Progenitor cell of endocrine pancreas (in vitro differentiated cells): ENCODE results near the gene ITGAX. TPM values are rescaled to one million over a fixed set of nuclear protein-coding genes. Genes with fewer than 3 reads are reported as not detected.

Experiments
- DNase-seq: peaks from one replicate; pipeline ENCODE4 v3.0.0; 2021; ENCODE audit warnings: low spot score; ENCODE audit not compliant: unreplicated experiment
- H3K27ac Mint-ChIP-seq: 2 replicates; pipeline ENCODE4 v1.8.0; 2021; ENCODE audit warnings: mild to moderate bottlenecking, moderate library complexity, mixed read lengths
- H3K27me3 Mint-ChIP-seq: 2 replicates; pipeline ENCODE4 v1.8.0; 2021; ENCODE audit warnings: mixed read lengths
- H3K36me3 Mint-ChIP-seq: 2 replicates; pipeline ENCODE4 v1.8.0; 2022; ENCODE audit warnings: mixed read lengths; ENCODE audit not compliant: insufficient read depth
- H3K4me1 Mint-ChIP-seq: 2 replicates; pipeline ENCODE4 v1.8.0; 2021; ENCODE audit warnings: low read depth, mixed read lengths
- H3K4me3 Mint-ChIP-seq: 2 replicates; pipeline ENCODE4 v1.8.0; 2021; ENCODE audit warnings: low read depth, mild to moderate bottlenecking, moderate library complexity, mixed read lengths
- H3K9me3 Mint-ChIP-seq: 2 replicates; pipeline ENCODE4 v1.8.0; 2021; ENCODE audit warnings: low read depth, mixed read lengths
- total RNA-seq: library from RNA; stranded (reverse); gene quantifications from 2 replicates; pipeline ENCODE4 v1.2.1, GENCODE V29; 2021
- TF ChIP-seq, protein P1 (sequence below): fragments of 200-600 bp; sonication (generic); IDR thresholded peaks from one replicate; pipeline ENCODE4 v1.5.0; 2021; ENCODE audit warnings: antibody characterized with exemption, mild to moderate bottlenecking; ENCODE audit not compliant: unreplicated experiment

ITGAX gene
- total RNA-seq, 1 donor from 2014 or later: not detected

DNA sequence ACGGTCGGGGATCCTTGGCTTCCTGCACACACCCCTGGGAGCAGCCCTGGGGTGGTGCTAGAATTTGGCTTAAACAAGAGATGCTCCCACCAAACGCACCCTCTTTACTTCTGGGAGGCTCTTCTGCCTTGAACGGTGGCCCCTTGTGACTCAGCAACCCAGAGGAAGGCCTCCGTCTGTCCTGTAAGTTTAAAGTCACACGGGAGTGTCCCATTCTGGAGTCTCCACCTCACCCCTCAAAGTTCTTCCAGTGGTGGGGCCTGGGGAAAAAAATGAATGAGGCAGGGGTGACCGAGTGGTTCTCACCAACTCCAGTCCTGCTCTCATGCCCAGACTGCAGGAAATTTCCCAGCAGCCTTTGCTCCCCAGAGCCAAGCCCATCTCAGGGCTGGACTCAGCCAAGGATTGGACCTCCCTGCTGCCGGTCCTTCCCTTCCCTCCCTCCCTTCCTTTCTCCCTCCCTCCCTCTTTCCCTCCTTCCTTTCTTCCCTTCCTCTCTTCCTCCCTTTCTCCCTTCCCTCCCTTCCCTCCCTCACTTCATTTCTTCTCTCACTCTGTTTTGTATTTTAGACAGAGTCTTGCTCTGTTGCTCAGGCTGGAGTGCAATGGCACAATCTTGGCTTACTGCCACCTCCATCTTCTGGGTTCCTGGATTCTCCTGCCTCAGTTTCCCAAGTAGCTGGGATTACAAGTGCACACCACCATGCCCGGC lies 49.5 kb downstream of the ITGAX start:
- no peak overlapping the region for H3K4me3 Mint-ChIP-seq

DNA sequence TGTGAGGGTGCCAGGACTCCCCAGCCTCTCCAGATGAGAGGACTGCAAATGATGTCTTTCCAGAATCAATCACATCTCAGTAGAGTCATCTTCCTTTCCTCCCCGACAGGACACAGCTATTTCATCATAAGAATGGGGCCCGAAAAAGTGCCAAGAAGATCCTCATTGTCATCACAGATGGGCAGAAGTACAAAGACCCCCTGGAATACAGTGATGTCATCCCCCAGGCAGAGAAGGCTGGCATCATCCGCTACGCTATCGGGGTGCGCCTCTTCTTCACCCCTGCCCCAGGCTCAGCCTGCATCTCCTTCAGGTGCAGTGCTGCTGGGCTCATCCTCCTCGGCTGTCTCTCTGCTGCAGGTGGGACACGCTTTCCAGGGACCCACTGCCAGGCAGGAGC lies 52.4 kb downstream of the ITGAX start:
- H3K4me1 Mint-ChIP-seq: no peaks in the 10 kb centered on the region
- H3K9me3 Mint-ChIP-seq: no peaks in the 10 kb centered on the region
- H3K27ac Mint-ChIP-seq: no peak overlapping the region
- no peak overlapping the region for H3K4me3 Mint-ChIP-seq
- TF ChIP-seq, protein P1, sequence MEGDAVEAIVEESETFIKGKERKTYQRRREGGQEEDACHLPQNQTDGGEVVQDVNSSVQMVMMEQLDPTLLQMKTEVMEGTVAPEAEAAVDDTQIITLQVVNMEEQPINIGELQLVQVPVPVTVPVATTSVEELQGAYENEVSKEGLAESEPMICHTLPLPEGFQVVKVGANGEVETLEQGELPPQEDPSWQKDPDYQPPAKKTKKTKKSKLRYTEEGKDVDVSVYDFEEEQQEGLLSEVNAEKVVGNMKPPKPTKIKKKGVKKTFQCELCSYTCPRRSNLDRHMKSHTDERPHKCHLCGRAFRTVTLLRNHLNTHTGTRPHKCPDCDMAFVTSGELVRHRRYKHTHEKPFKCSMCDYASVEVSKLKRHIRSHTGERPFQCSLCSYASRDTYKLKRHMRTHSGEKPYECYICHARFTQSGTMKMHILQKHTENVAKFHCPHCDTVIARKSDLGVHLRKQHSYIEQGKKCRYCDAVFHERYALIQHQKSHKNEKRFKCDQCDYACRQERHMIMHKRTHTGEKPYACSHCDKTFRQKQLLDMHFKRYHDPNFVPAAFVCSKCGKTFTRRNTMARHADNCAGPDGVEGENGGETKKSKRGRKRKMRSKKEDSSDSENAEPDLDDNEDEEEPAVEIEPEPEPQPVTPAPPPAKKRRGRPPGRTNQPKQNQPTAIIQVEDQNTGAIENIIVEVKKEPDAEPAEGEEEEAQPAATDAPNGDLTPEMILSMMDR: no peak
- peaks cover 25% of the 10 kb centered on the region for H3K27me3 Mint-ChIP-seq
- no peaks in the 10 kb centered on the region for H3K36me3 Mint-ChIP-seq
- no peak for DNase-seq

More for the DNA sequence above, 49.5 kb downstream of the ITGAX start:
- TF ChIP-seq, protein P1: no peak
- Mint-ChIP-seq H3K36me3 (no peaks in the 10 kb centered on the region), H3K9me3 (no peaks in the 10 kb centered on the region), H3K27me3 (peaks cover 21% of the 10 kb centered on the region), H3K4me1 (no peaks in the 10 kb centered on the region), H3K27ac (no peak overlapping the region)
- no peak for DNase-seq

DNA sequence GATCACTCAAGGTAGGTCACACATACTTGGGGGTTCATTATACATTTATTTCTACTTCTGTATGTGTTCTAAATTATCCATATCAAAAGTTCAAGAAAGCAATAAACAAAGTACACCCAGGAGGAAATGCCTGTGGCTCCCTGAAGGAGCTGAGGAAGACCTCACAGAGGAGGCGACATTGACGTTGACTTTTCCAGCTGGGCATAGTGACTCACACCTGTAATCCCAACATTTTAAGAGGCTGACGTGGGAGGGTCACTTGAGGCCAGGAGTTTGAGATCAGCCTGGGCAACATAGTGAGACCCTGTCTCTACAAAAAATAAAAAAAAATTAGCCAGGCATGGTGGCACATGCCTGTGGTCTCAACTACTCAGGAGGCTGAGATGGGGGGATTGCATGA lies 54.5 kb downstream of the ITGAX start:
- peaks cover 38% of the 10 kb centered on the region for H3K27me3 Mint-ChIP-seq
- no peak overlapping the region for H3K4me3 Mint-ChIP-seq
- H3K36me3 Mint-ChIP-seq: no peaks in the 10 kb centered on the region

DNA sequence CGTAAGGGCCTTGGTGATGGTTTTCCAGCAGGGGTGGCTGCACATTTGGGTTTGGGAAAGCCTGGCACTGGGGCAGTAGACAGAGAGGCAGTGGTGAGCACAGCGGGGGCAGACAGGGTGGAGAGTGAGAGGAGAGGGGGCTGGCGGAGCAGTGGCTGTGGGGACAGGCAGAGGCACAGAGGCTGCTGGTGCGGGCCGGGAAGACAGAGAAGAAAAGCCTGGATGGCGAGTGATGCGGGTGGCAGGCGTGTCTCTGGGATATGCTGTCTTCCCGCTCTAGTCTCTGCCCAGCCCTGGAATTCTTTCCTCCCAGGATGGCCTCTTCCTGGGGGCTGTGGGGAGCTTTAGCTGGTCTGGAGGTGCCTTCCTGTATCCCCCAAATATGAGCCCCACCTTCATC lies 55.1 kb downstream of the ITGAX start:
- TF ChIP-seq, protein P1: no peak
- Mint-ChIP-seq H3K27me3 (peaks cover 44% of the 10 kb centered on the region), H3K9me3 (no peaks in the 10 kb centered on the region), H3K4me3 (no peak overlapping the region), H3K27ac (no peak overlapping the region), H3K36me3 (no peaks in the 10 kb centered on the region), H3K4me1 (no peaks in the 10 kb centered on the region)
- DNase-seq: no peak

More for the DNA sequence above, 54.5 kb downstream of the ITGAX start:
- H3K9me3 Mint-ChIP-seq: no peaks in the 10 kb centered on the region
- TF ChIP-seq, protein P1: no peak
- no peak overlapping the region for H3K27ac Mint-ChIP-seq
- H3K4me1 Mint-ChIP-seq: no peaks in the 10 kb centered on the region
- DNase-seq: no peak

DNA sequence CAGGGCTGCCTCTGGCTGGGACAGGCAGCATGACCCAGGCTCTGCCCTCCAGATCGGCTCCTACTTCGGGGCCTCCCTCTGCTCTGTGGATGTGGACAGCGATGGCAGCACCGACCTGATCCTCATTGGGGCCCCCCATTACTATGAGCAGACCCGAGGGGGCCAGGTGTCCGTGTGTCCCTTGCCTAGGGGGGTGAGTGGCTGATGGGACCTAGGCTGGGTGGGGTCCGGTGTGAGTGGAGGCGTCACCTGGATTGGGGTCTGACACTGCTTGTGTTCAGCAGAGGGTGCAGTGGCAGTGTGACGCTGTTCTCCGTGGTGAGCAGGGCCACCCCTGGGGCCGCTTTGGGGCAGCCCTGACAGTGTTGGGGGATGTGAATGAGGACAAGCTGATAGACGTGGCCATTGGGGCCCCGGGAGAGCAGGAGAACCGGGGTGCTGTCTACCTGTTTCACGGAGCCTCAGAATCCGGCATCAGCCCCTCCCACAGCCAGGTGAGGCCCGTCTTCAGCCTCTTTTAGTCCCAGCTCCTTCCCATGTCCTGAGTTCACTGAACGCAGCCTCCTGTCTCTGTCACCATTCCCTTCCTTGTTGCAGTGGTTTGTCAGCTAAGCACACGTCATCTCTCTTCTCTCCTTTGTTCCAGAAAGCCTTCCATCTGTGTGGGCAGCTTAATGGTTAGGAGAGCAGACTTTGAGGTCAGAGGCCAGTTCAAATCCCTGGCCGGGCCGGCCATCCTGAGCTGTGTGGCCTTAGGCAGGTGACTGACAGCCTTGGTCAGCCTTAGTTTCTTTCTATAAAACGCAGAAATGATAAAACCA lies 56.3 kb downstream of the ITGAX start:
- TF ChIP-seq, protein P1: no peak
- Mint-ChIP-seq H3K27me3 (peaks cover 53% of the 10 kb centered on the region), H3K4me1 (no peaks in the 10 kb centered on the region), H3K9me3 (no peaks in the 10 kb centered on the region), H3K4me3 (no peak overlapping the region), H3K36me3 (no peaks in the 10 kb centered on the region), H3K27ac (no peak overlapping the region)
- DNase-seq: no peak
